ENCODE data around the gene MKNK1. TPM values are rescaled to one million over a fixed set of nuclear protein-coding genes. Genes with fewer than 3 reads are reported as not detected.

The MKNK1 gene
- polyA plus RNA-seq, 1 of the 3 experiments (the other 2 are of a cell fraction): 28.2 TPM

DNA sequence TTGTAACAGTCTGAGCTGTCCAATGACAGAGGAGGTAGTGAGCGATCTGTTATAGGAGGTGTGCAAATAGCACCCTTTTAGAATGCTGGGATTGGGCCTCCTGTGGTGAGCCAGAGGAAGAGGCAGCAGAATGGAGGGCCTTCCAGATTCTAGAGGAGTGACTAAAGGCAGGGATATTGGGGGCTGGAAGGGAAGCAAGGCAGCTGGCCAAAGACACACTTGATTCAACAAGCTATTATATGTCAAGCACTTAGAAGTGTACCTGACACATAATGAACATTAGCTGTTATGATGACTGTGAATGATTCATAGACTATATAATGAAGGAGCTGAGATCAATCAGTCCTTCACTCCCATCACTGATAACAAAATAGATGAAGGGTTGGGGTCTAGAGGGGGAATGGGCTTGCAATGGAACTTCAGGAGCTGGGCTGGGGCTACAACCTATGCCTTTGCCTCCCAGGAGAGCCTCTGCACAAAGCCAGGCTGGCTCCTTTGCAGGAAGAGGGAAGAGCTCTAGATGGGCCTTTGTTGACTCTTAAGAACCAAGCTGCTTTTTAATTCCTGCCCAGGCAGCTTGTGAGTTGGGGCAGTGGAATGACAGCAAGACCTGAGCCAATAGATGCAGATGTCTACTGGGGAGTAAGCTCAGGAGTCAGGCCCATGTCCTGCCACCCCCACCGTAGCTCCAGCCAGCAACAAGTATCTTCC is 2.3 kb upstream of the MKNK1 start (continued):
- TF ChIP-seq RCOR1 (IDR thresholded peaks at IDR 0.05; ENCODE audit: low read length): no peak
- no peak for TF ChIP-seq TCF12 (IDR thresholded peaks at IDR 0.05)
- no peak for TF ChIP-seq ELF1 (IDR thresholded peaks at IDR 0.05)
- TF ChIP-seq FOXJ3 (CRISPR knock-in tag; IDR thresholded peaks at IDR 0.05): no peak
- TF ChIP-seq TEAD4 (IDR thresholded peaks at IDR 0.05; ENCODE audit: borderline replicate concordance, insufficient read depth): no peak
- TF ChIP-seq, protein P1, sequence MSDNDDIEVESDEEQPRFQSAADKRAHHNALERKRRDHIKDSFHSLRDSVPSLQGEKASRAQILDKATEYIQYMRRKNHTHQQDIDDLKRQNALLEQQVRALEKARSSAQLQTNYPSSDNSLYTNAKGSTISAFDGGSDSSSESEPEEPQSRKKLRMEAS (IDR thresholded peaks at IDR 0.05; ENCODE audit: low read depth): no peak

DNA sequence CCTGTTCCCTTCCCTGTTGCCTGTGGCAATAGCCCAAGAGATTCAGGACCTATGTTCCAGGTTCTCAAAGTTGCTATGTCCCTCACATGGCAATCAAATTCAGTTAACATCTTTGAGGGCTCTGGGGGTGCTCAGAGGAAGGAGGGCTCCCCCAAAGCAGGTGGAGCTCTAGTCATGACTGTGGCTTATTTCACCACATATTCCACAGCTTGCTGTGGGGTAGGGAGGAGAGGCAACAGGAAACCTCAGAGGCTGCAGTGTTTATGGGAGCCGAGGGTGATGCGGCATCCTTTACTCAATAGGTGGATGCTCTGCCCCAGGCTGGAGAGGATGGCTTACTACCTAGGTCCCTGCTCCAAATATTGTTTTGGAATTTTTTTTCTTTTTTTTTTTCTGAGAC is 1.2 kb upstream of the MKNK1 start:
- WGBS (ENCODE audit: low lambda C conversion rate): 94% methylated on average over 2 of the region's 2 CpGs
- Histone ChIP-seq H4K20me1 (ENCODE audit: insufficient read depth) (no peaks in the 10 kb centered on the region), H3K27ac (ENCODE audit: low read depth in 2 of 2, low read length in 1 of 2) (no peak overlapping the region), H3K4me3 (ENCODE audit: low read depth in 2 of 2, low read length in 1 of 2) (no peak overlapping the region), H3K79me2 (ENCODE audit: insufficient read depth) (no peaks in the 10 kb centered on the region), H2AFZ (ENCODE audit: low read depth) (no peak overlapping the region), H3K36me3 (replicated peaks in 1 of 2; ENCODE audit: control insufficient read depth in 1 of 2, insufficient read depth in 2 of 2, low read length in 1 of 2) (peaks cover 5 to 14% of the 10 kb centered on the region in 2 experiments), H3F3A (replicated peaks; ENCODE audit: insufficient read depth) (no peaks in the 10 kb centered on the region), H3K4me2 (no peak overlapping the region), H3K27me3 (ENCODE audit: insufficient read depth) (no peaks in the 10 kb centered on the region), H3K9ac (no peak overlapping the region), H3K9me2 (no peaks in the 10 kb centered on the region), H3K4me1 (ENCODE audit: control insufficient read depth in 1 of 2, insufficient read depth in 2 of 2, low read depth in 1 of 2, low read length in 1 of 2) (peaks cover 0 to 12% of the 10 kb centered on the region in 2 experiments; a peak in 1 of 4 replicates), H3K9me3 (no peaks in the 10 kb centered on the region)
- no peak for DNase-seq
- POLR2A ChIA-PET: interaction anchor here (1.5 kb wide), 1 partner anchor 9 kb away, joined by 4 read pairs; no protein-coding TSS in a partner anchor
- CTCF ChIA-PET: interaction anchor here (0.8 to 5.7 kb wide), 5 partner anchors 11 to 574 kb away, joined by 3 to 36 read pairs (median 3); partner anchors contain the start of gene MOB3C
- TF ChIP-seq, protein P2, sequence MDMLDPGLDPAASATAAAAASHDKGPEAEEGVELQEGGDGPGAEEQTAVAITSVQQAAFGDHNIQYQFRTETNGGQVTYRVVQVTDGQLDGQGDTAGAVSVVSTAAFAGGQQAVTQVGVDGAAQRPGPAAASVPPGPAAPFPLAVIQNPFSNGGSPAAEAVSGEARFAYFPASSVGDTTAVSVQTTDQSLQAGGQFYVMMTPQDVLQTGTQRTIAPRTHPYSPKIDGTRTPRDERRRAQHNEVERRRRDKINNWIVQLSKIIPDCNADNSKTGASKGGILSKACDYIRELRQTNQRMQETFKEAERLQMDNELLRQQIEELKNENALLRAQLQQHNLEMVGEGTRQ (IDR thresholded peaks at IDR 0.05; ENCODE audit: borderline replicate concordance, low read depth, low read length): no peak
- TF ChIP-seq GABPA (IDR thresholded peaks at IDR 0.05; ENCODE audit: low read depth) (no peak), FOXJ3 (CRISPR knock-in tag; IDR thresholded peaks at IDR 0.05) (no peak), SIN3A (IDR thresholded peaks at IDR 0.05; ENCODE audit: borderline replicate concordance, low read depth, low read length) (no peak), EP300 (IDR thresholded peaks at IDR 0.05; ENCODE audit: borderline replicate concordance in 1 of 2, low read depth in 1 of 2, low read length in 1 of 2) (no peak), MEF2A (IDR thresholded peaks at IDR 0.05; ENCODE audit: borderline replicate concordance, low read depth) (no peak), GATA2 (CRISPR knock-in tag; IDR thresholded peaks at IDR 0.05) (no peak), EZH2phosphoT487 (IDR thresholded peaks at IDR 0.05; ENCODE audit: borderline replicate concordance, low read depth) (no peak), NFIC (IDR thresholded peaks at IDR 0.05; ENCODE audit: borderline replicate concordance) (no peak), RAD21 (IDR thresholded peaks at IDR 0.05; ENCODE audit: low read length) (no peak), JUND (IDR thresholded peaks at IDR 0.05) (no peak), CHD2 (IDR thresholded peaks at IDR 0.05; ENCODE audit: low read length, partially characterized antibody) (no peak), FOSL2 (IDR thresholded peaks at IDR 0.05; ENCODE audit: borderline replicate concordance, low read depth) (no peak), RCOR1 (IDR thresholded peaks at IDR 0.05; ENCODE audit: low read length) (no peak), FOXM1 (IDR thresholded peaks at IDR 0.05; ENCODE audit: low read depth) (no peak), SMC3 (IDR thresholded peaks at IDR 0.05; ENCODE audit: low read depth, low read length) (no peak), ELF1 (IDR thresholded peaks at IDR 0.05) (no peak)
- TF ChIP-seq, protein P3, sequence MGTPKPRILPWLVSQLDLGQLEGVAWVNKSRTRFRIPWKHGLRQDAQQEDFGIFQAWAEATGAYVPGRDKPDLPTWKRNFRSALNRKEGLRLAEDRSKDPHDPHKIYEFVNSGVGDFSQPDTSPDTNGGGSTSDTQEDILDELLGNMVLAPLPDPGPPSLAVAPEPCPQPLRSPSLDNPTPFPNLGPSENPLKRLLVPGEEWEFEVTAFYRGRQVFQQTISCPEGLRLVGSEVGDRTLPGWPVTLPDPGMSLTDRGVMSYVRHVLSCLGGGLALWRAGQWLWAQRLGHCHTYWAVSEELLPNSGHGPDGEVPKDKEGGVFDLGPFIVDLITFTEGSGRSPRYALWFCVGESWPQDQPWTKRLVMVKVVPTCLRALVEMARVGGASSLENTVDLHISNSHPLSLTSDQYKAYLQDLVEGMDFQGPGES (IDR thresholded peaks at IDR 0.05; ENCODE audit: low read depth, low read length): no peak
- TF ChIP-seq, protein P4, sequence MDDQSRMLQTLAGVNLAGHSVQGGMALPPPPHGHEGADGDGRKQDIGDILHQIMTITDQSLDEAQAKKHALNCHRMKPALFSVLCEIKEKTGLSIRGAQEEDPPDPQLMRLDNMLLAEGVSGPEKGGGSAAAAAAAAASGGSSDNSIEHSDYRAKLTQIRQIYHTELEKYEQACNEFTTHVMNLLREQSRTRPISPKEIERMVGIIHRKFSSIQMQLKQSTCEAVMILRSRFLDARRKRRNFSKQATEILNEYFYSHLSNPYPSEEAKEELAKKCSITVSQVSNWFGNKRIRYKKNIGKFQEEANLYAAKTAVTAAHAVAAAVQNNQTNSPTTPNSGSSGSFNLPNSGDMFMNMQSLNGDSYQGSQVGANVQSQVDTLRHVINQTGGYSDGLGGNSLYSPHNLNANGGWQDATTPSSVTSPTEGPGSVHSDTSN (IDR thresholded peaks at IDR 0.05): no peak
- TF ChIP-seq, protein P5, sequence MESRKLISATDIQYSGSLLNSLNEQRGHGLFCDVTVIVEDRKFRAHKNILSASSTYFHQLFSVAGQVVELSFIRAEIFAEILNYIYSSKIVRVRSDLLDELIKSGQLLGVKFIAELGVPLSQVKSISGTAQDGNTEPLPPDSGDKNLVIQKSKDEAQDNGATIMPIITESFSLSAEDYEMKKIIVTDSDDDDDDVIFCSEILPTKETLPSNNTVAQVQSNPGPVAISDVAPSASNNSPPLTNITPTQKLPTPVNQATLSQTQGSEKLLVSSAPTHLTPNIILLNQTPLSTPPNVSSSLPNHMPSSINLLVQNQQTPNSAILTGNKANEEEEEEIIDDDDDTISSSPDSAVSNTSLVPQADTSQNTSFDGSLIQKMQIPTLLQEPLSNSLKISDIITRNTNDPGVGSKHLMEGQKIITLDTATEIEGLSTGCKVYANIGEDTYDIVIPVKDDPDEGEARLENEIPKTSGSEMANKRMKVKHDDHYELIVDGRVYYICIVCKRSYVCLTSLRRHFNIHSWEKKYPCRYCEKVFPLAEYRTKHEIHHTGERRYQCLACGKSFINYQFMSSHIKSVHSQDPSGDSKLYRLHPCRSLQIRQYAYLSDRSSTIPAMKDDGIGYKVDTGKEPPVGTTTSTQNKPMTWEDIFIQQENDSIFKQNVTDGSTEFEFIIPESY (IDR thresholded peaks at IDR 0.05; ENCODE audit: borderline replicate concordance, low read depth): no peak

Data from SK-N-SH (cell line).